Measurements from ENCODE around the gene MAPK8.

Gene MAPK8

GRCh38 chr10:48290286-48290685 lies 16.2 kb upstream of the MAPK8 start:
- H3K4me3 ChIP-seq (ENCODE audit: low read depth, low read length) = no peak overlapping the region
- DNase-seq (ENCODE audit: low read depth) = no peak
- no peak for TF ChIP-seq CTCF (IDR thresholded peaks at IDR 0.05; ENCODE audit: low read depth, low read length, missing control alignments)

GRCh38 chr10:48291190-48291589 lies 15.3 kb upstream of the MAPK8 start:
- DNase-seq (ENCODE audit: low read depth) = no peak
- no peak overlapping the region for H3K4me3 ChIP-seq (ENCODE audit: low read depth, low read length)
- TF ChIP-seq CTCF (IDR thresholded peaks at IDR 0.05; ENCODE audit: low read depth, low read length, missing control alignments) = no peak

GRCh38 chr10:48292616-48293015 lies 13.9 kb upstream of the MAPK8 start:
- DNase-seq (ENCODE audit: low read depth) = no peak
- H3K4me3 ChIP-seq (ENCODE audit: low read depth, low read length) = no peak overlapping the region
- no peak for TF ChIP-seq CTCF (IDR thresholded peaks at IDR 0.05; ENCODE audit: low read depth, low read length, missing control alignments)

- no peak overlapping the region for H3K4me3 ChIP-seq (ENCODE audit: low read depth, low read length)
- DNase-seq (ENCODE audit: low read depth) = no peak
- TF ChIP-seq CTCF (IDR thresholded peaks at IDR 0.05; ENCODE audit: low read depth, low read length, missing control alignments) = no peak
These were observed 12.0 kb upstream of the MAPK8 start for GRCh38 chr10:48294431-48294830.

GRCh38 chr10:48296576-48297098 lies 9.8 kb upstream of the MAPK8 start:
- DNase-seq (ENCODE audit: low read depth) = no peak
- H3K4me3 ChIP-seq (ENCODE audit: low read depth, low read length) = no peak overlapping the region
- TF ChIP-seq CTCF (IDR thresholded peaks at IDR 0.05; ENCODE audit: low read depth, low read length, missing control alignments) = no peak

- DNase-seq (ENCODE audit: low read depth) = no peak
- TF ChIP-seq CTCF (IDR thresholded peaks at IDR 0.05; ENCODE audit: low read depth, low read length, missing control alignments) = no peak
- H3K4me3 ChIP-seq (ENCODE audit: low read depth, low read length) = no peak overlapping the region
These were observed 7.4 kb upstream of the MAPK8 start for GRCh38 chr10:48299066-48299465.

GRCh38 chr10:48299692-48300091 lies 6.8 kb upstream of the MAPK8 start:
- no peak overlapping the region for H3K4me3 ChIP-seq (ENCODE audit: low read depth, low read length)
- DNase-seq (ENCODE audit: low read depth) = no peak
- no peak for TF ChIP-seq CTCF (IDR thresholded peaks at IDR 0.05; ENCODE audit: low read depth, low read length, missing control alignments)
